GM23338 (cell line): ENCODE measurements around the gene MYH13.
"Not testable (repeated sequence)": the region's sequence is repeated elsewhere in the genome, so short reads cannot be mapped to it uniquely, and the experiment has no call there.

Experiments
- EZH2 ChIP-seq: fragments of 200-600 bp; sonication (generic); IDR thresholded peaks from one replicate; pipeline ENCODE4 v1.8.0; 2017; ENCODE audit warnings: antibody characterized with exemption, mild to moderate bottlenecking, low read depth; ENCODE audit not compliant: unreplicated experiment
- EZH2phosphoT487 ChIP-seq: fragments of 200-600 bp; sonication (generic); IDR thresholded peaks from one replicate; pipeline ENCODE4 v1.8.1; 2018; ENCODE audit warnings: antibody characterized with exemption; ENCODE audit not compliant: unreplicated experiment
- JUNB ChIP-seq: IDR thresholded peaks from one replicate; pipeline ENCODE4 v1.6.1; 2016; ENCODE audit warnings: antibody characterized with exemption; ENCODE audit not compliant: unreplicated experiment
- POLR2AphosphoS5 ChIP-seq: IDR thresholded peaks from 2 replicates; pipeline ENCODE4 v1.6.1; 2016; ENCODE audit warnings: antibody characterized with exemption, low read depth
- STAT1 ChIP-seq: IDR thresholded peaks from one replicate; pipeline ENCODE4 v1.6.1; 2016; ENCODE audit warnings: antibody characterized with exemption; ENCODE audit not compliant: unreplicated experiment
- ZNF331 ChIP-seq: fragments of 250-450 bp; sonication (Bioruptor Pico); IDR thresholded peaks from 2 replicates; pipeline ENCODE4 v1.5.0; 2020; ENCODE audit warnings: low read depth, mild to moderate bottlenecking, moderate library complexity
- TF ChIP-seq, protein P1 (sequence below), 2 experiments: fragments of 200-600 bp in 1 of 2; sonication (generic) in 1 of 2; conservative IDR thresholded peaks; 2 replicates each; pipeline versions ENCODE4 v1.5.1 to v1.6.1; 2016 to 2017; ENCODE audit warnings: antibody characterized with exemption in 2 of 2, low read depth in 2 of 2, mild to moderate bottlenecking in 2 of 2, moderate library complexity in 1 of 2
- TF ChIP-seq, protein P2 (sequence below): IDR thresholded peaks from one replicate; pipeline ENCODE4 v1.6.1; 2018; ENCODE audit warnings: antibody characterized with exemption; ENCODE audit not compliant: unreplicated experiment

DNA sequence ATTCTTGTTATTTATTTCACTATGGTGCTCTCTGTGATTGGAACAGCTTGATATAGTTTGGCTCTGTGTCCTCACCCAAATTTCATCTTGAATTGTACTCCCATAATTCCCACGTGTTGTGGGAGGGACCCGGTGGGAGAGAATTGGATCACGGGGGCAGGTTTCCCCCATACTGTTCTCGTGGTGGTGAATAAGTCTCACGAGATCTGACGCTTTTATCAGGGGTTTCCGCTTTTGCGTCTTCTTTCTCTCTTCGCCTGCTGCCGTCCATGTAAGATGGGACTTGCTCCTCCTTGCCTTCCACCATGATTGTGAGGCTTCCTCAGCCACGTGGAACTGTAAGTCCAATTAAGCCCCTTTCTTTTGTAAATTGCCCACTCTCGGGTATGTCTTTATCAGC is 81.2 kb downstream of the MYH13 start:
- TF ChIP-seq, protein P1, sequence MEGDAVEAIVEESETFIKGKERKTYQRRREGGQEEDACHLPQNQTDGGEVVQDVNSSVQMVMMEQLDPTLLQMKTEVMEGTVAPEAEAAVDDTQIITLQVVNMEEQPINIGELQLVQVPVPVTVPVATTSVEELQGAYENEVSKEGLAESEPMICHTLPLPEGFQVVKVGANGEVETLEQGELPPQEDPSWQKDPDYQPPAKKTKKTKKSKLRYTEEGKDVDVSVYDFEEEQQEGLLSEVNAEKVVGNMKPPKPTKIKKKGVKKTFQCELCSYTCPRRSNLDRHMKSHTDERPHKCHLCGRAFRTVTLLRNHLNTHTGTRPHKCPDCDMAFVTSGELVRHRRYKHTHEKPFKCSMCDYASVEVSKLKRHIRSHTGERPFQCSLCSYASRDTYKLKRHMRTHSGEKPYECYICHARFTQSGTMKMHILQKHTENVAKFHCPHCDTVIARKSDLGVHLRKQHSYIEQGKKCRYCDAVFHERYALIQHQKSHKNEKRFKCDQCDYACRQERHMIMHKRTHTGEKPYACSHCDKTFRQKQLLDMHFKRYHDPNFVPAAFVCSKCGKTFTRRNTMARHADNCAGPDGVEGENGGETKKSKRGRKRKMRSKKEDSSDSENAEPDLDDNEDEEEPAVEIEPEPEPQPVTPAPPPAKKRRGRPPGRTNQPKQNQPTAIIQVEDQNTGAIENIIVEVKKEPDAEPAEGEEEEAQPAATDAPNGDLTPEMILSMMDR (conservative IDR thresholded peaks at IDR 0.05; ENCODE audit: low read depth in 2 of 2) = not testable (repeated sequence)
- not testable (repeated sequence) for TF ChIP-seq STAT1; EZH2phosphoT487; POLR2AphosphoS5; JUNB; EZH2; ZNF331 (CRISPR knock-in tag)
- TF ChIP-seq, protein P2, sequence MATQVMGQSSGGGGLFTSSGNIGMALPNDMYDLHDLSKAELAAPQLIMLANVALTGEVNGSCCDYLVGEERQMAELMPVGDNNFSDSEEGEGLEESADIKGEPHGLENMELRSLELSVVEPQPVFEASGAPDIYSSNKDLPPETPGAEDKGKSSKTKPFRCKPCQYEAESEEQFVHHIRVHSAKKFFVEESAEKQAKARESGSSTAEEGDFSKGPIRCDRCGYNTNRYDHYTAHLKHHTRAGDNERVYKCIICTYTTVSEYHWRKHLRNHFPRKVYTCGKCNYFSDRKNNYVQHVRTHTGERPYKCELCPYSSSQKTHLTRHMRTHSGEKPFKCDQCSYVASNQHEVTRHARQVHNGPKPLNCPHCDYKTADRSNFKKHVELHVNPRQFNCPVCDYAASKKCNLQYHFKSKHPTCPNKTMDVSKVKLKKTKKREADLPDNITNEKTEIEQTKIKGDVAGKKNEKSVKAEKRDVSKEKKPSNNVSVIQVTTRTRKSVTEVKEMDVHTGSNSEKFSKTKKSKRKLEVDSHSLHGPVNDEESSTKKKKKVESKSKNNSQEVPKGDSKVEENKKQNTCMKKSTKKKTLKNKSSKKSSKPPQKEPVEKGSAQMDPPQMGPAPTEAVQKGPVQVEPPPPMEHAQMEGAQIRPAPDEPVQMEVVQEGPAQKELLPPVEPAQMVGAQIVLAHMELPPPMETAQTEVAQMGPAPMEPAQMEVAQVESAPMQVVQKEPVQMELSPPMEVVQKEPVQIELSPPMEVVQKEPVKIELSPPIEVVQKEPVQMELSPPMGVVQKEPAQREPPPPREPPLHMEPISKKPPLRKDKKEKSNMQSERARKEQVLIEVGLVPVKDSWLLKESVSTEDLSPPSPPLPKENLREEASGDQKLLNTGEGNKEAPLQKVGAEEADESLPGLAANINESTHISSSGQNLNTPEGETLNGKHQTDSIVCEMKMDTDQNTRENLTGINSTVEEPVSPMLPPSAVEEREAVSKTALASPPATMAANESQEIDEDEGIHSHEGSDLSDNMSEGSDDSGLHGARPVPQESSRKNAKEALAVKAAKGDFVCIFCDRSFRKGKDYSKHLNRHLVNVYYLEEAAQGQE = not testable (repeated sequence)
